HG03457 (cell line): ENCODE measurements around the gene NPC1.

Experiments used
- ATAC-seq: cut with Tn5 transposase; IDR thresholded peaks from one replicate; pipeline ENCODE4 v1.9.1; 2021; ENCODE audit warnings: moderate number of reproducible peaks; ENCODE audit not compliant: unreplicated experiment

Gene NPC1

DNA sequence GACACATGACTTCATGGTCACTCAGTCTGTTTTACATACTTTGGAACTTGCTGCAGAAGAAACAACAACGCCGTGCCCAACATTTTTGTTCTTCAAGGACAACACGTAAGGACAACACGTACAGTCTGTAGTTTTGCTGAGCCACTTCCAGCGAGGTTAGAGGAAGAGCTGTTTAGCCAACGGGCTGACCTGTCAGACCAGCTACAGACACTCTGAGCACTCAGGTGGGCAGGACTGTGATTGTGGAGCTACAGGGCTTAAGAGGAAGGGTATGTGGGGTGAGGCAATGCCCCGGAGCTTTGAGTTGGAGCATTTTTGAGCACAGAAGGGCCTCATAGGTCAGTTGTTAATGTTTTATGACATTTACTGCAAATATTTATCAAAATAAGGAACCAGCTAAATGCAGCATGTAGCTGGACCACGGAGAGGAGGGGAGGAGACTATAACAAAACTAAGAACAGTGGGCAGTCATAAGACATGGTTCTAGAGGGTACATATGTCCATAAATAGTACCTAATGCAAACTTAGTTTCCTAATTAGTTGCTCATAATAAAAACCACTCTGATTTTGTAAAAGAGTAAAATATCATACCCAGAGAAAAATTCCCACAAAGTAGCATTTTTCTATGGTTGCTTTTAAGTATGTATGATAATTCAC, 26.3 kb upstream of the NPC1 start:
- ATAC-seq = no peak

DNA sequence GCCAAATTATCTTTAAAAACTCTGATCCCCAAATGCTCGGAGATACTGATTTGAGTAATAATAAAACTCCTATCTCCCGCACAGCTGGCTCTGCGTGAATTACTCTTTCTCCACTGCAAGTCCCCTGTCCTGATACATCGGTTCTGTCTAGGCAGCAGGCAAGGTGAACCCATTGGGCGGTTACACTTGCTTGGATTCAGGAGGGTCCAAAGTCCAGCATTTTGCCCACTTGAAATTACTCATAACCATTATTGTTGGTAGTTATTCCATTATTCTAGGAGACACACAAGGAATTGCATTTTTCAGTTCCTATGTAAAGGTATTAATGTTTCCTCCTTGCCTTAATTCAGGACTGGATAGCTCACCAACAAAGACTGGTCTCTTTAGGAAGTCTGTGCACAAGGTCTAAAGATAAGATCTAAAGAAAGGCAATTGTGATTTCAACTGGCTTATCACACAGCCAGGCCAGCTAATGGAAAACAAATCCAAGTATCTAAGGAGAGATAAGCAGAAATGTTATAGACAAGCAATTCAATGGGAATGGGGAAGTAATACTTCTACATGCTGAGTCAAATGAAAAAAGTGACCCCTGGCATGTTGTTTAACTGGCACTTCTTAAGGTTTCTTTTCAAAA, 23.2 kb upstream of the NPC1 start:
- ATAC-seq = no peak

- no peak for ATAC-seq
These were observed 21.9 kb upstream of the NPC1 start for GRCh38 chr18:23608211-23608610.

DNA sequence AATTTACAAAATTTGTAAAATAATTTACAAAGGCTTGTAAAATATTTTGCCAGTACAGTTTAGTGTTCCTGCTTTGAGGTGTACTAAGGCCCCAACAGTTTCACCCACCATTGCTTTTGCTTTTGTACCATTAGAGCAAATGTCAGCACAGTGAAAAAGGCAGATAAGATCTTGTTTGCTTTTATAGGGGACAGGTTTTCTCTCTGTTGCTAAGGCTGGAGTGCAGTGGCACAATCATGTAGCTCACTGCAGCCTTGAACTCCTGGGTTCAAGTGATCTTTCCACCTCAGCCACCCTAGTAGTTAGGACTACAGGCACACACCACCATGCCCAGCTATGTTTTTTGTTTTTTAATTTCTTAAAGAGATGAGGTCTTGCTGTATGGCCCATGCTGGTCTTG, 19.6 kb upstream of the NPC1 start:
- no peak for ATAC-seq

GRCh38 chr18:23599809-23600208, 13.5 kb upstream of the NPC1 start:
- ATAC-seq = no peak

GRCh38 chr18:23596183-23596582, 9.9 kb upstream of the NPC1 start:
- no peak for ATAC-seq

- no peak for ATAC-seq
These were observed 9.3 kb upstream of the NPC1 start for GRCh38 chr18:23595591-23595990.

- no peak for ATAC-seq
These were observed 7.4 kb upstream of the NPC1 start for GRCh38 chr18:23593720-23594119.

DNA sequence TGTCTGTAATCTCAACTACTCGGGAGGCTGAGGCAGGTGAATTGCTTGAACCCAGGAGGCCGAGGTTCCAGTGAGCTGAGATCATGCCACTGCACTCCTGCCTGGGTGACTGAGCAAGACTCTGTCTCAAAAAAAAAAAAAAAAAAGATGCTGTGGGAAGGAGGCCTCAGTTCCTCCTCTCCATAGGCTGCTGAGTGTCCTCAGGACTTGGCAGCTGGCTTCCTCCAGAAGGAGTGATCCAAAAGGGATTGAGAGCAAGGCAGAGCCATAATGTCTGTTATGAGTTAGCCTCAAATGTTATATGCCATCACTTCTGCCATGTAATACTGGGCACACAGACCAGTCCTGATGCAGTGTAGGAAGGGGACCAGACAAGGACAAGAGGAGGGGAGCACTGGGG, 6.6 kb upstream of the NPC1 start:
- ATAC-seq = no peak

DNA sequence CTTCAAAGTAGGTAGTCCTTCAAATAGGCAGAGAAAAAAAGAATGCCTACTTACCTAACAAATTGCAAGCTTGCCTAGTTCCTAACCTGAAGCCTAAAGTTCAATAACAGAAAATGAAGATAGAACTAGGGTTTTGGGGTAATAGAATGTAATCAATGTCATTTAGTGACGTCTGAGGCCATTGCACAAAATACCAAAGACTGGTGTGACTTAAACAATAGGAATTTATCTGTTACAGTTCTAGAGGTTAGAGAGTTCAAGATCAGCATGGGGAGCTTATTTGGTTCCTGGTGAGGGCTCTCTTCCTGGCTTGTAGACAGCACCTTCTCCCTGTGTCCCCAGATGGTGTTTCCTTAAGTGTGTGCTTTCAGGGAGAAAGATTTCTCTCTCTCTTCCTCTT, 4.7 kb upstream of the NPC1 start:
- no peak for ATAC-seq

GRCh38 chr18:23588836-23589560, 2.7 kb upstream of the NPC1 start:
- no peak for ATAC-seq

DNA sequence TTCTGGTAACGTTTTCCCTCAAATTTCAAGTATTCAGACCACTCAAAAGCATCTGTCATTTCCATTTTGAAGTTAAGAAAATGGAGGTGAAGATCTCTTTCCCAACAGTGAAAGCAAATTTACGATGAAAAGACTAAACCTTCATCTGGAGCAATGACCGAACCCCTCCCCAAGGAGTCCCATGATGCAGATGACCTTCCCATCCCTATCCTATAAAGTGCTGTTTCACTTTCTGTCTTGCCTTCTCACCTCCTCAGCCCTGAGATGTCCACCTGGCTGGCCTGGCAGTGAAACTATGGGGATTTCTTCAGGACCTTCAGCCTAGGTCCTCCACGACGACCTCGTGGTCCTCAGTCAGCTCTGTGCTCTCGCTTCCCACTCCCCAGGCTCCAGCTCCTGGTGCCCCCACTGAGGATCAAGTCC, 925 bp upstream of the NPC1 start:
- no peak for ATAC-seq

DNA sequence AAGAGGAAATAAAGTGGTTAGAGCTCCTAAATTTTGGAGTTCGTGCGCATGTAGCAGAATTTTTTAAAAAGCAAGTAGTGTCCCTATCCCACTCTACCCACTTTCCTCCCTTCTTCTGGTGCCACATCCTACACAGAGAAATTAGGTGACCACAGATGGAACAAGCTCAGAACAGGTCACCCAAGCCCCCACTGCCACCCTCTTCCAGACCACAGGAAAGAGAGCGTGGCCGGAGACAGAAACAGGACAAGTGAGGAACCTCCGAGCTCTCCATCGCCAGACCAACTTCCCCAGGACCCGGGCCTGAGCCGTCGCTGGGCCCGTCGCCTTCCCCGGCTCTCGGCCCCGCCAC, 433 bp downstream of the NPC1 start:
- no peak for ATAC-seq

- no peak for ATAC-seq
These were observed 1.1 kb downstream of the NPC1 start for GRCh38 chr18:23585007-23585871.

- ATAC-seq = no peak
These were observed 2.0 kb downstream of the NPC1 start for GRCh38 chr18:23584019-23584983.

- ATAC-seq = no peak
These were observed 3.0 kb downstream of the NPC1 start for GRCh38 chr18:23583071-23583865.

- no peak for ATAC-seq
These were observed 5.5 kb downstream of the NPC1 start for GRCh38 chr18:23580677-23581367.

DNA sequence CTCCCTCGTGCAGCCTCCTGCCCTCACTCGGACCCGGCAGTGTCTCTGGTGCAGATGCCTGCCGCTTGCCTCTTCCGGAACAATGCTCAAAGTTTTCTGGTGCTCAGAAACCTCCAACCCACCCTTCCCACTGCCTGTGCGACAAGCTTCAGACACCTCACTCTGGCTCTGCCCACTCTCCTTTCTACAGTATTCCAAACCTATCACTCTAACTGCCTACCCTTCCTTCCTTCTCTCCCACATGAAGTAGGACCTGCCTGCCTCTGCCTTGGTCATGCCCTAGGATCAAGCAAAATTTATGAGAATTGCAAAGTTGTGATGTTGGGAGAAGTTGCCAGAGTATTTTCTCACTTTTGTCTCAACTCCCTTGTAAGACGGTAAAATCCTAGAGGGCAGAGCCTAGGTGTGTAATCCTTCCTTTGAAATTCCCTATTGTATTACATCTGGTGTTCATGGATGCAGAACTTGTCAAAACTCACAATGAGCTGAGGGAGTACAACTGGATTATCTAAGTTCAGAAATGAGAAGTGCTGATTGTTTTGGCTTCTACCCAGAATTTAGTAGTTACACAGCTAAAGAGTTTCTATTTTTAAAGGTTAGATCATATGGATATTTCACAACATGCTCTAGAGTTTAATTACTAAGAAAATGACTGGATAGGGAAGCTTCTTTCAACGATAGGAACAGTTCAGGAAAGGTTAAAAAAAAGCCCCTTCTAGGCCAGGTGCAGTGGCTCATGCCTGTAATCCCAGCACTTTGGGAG, 7.2 kb downstream of the NPC1 start:
- ATAC-seq = no peak
